Central memory CD8-positive, alpha-beta T cell (primary cell): ENCODE measurements around the gene HACD3.
"Not testable (repeated sequence)": the region's sequence is repeated elsewhere in the genome, so short reads cannot be mapped to it uniquely, and the experiment has no call there.

Experiments
- ATAC-seq: fragments of 150-1000 bp; cut with Tn5 transposase; replicated peaks from 2 replicates; pipeline ENCODE4 v1.10.0; 2022; ENCODE audit warnings: mild to moderate bottlenecking, moderate FRiP score, moderate number of reproducible peaks; ENCODE audit not compliant: poor library complexity, severe bottlenecking; ENCODE audit errors: extremely low read depth
- DNase-seq, 2 donors: peaks; one replicate each; pipeline ENCODE4 v3.0.0; 2021; ENCODE audit warnings: low spot score in 2 of 2
- H3K27ac Mint-ChIP-seq: one replicate; pipeline ENCODE4 v1.8.0; 2022; ENCODE audit warnings: low read depth, mild to moderate bottlenecking, moderate library complexity, mixed read lengths
- H3K27me3 Mint-ChIP-seq: one replicate; pipeline ENCODE4 v1.8.0; 2022; ENCODE audit warnings: mixed read lengths
- H3K36me3 Mint-ChIP-seq: one replicate; pipeline ENCODE4 v1.8.0; 2022; ENCODE audit warnings: mild to moderate bottlenecking, moderate library complexity, mixed read lengths; ENCODE audit not compliant: insufficient read depth
- H3K4me1 Mint-ChIP-seq: one replicate; pipeline ENCODE4 v1.8.0; 2022; ENCODE audit warnings: mixed read lengths
- H3K4me3 Mint-ChIP-seq: one replicate; pipeline ENCODE4 v1.8.0; 2022; ENCODE audit warnings: mild to moderate bottlenecking, moderate library complexity, mixed read lengths
- H3K9me3 Mint-ChIP-seq: one replicate; pipeline ENCODE4 v1.8.0; 2022; ENCODE audit warnings: mixed read lengths

HACD3 gene

GRCh38 chr15:65612949-65613744, 82.9 kb downstream of the HACD3 start:
- DNase-seq, result no peak
- no peak for ATAC-seq
- Mint-ChIP-seq H3K4me3 (no peak overlapping the region), H3K27me3 (no peaks in the 10 kb centered on the region), H3K36me3 (peaks cover 10% of the 10 kb centered on the region), H3K9me3 (no peaks in the 10 kb centered on the region), H3K27ac (no peak overlapping the region), H3K4me1 (peaks cover 33% of the 10 kb centered on the region)

- not testable (repeated sequence) for ATAC-seq, H3K27ac Mint-ChIP-seq, DNase-seq, H3K9me3 Mint-ChIP-seq, H3K27me3 Mint-ChIP-seq, H3K4me3 Mint-ChIP-seq, H3K36me3 Mint-ChIP-seq
- H3K4me1 Mint-ChIP-seq, result peaks cover 21% of the 10 kb centered on the region
These were observed 85.6 kb downstream of the HACD3 start for GRCh38 chr15:65615887-65616286.

GRCh38 chr15:65618560-65619109, 88.4 kb downstream of the HACD3 start:
- Mint-ChIP-seq H3K27ac (no peak overlapping the region), H3K27me3 (no peaks in the 10 kb centered on the region), H3K4me1 (peaks cover 4% of the 10 kb centered on the region), H3K9me3 (no peaks in the 10 kb centered on the region), H3K36me3 (no peaks in the 10 kb centered on the region), H3K4me3 (no peak overlapping the region)
- ATAC-seq (no peak), DNase-seq (no peak)

GRCh38 chr15:65619626-65620290, 89.5 kb downstream of the HACD3 start:
- no peak for DNase-seq
- Mint-ChIP-seq H3K27ac (no peak overlapping the region), H3K4me1 (no peaks in the 10 kb centered on the region), H3K4me3 (no peak overlapping the region), H3K9me3 (no peaks in the 10 kb centered on the region), H3K27me3 (no peaks in the 10 kb centered on the region), H3K36me3 (no peaks in the 10 kb centered on the region)
- ATAC-seq, result no peak

DNA sequence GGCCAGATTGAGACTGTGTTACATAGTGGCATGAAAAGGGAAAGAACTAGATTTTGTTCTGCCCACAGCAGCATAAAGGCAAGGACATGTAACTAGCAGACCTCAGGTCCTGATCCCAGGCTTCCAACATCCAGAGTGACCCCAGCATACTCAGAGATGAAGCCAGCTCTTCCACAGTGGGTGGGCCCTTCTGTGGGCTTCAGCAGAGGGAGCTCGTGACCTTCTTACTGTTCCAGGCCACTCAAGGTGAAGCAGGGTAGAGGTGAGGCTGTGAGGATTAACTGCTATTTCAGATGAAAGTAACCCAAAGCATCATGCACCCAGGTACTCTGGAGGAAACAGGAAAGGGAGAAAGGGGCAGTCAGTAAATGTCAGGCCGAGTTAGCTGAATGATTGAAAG, 90.6 kb downstream of the HACD3 start:
- Mint-ChIP-seq H3K36me3 (no peaks in the 10 kb centered on the region), H3K27ac (no peak overlapping the region), H3K4me1 (no peaks in the 10 kb centered on the region), H3K4me3 (no peak overlapping the region), H3K9me3 (no peaks in the 10 kb centered on the region), H3K27me3 (no peaks in the 10 kb centered on the region)
- DNase-seq, result no peak
- no peak for ATAC-seq

- peak within 1 kb of the TSS; percentile 47 for H3K27ac Mint-ChIP-seq
- ATAC-seq (no peak), DNase-seq (no peak)
- H3K4me3 Mint-ChIP-seq, result no peak within 1 kb of the TSS
- no peaks in the 10 kb centered on the region for H3K27me3 Mint-ChIP-seq
- no peaks in the 10 kb centered on the region for H3K36me3 Mint-ChIP-seq
- H3K9me3 Mint-ChIP-seq, result no peaks in the 10 kb centered on the region
- no peaks in the 10 kb centered on the region for H3K4me1 Mint-ChIP-seq
These were observed 91.4 kb downstream of the HACD3 start, which contains the start of gene SLC24A1 for GRCh38 chr15:65621638-65622037. Gene SLC24A1 (plus strand): TSS chr15:65621938. CDS start chr15:65624081, 2,143 bp downstream.

GRCh38 chr15:65623103-65623502, 92.8 kb downstream of the HACD3 start:
- ATAC-seq (no peak), DNase-seq (no peak)
- no peaks in the 10 kb centered on the region for H3K36me3 Mint-ChIP-seq
- no peaks in the 10 kb centered on the region for H3K27me3 Mint-ChIP-seq
- no peak overlapping the region for H3K4me3 Mint-ChIP-seq
- no peaks in the 10 kb centered on the region for H3K9me3 Mint-ChIP-seq
- H3K27ac Mint-ChIP-seq, result no peak overlapping the region
- H3K4me1 Mint-ChIP-seq, result no peaks in the 10 kb centered on the region

DNA sequence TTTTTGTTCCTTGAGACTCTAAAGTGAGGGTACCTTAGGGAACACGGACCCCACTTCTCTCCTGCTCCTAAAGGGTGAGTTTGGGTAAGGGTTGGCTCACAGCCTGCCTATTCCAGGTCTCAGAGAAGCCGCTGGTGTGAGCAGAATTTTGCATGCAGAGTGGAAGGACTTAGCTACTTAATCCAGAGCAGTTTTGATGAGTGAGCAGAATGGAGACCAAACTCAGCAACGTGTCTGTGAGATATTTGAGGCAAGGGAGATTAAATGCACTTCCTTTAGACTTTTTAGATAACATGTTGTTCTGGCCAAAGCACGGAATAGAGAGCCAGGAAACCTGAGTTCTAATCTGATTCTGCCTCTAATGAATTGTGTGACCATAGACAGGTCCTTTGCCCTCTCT, 96.6 kb downstream of the HACD3 start:
- DNase-seq, result no peak
- no peaks in the 10 kb centered on the region for H3K27me3 Mint-ChIP-seq
- H3K36me3 Mint-ChIP-seq, result peaks cover 1% of the 10 kb centered on the region
- peaks cover 14% of the 10 kb centered on the region for H3K4me1 Mint-ChIP-seq
- no peak overlapping the region for H3K4me3 Mint-ChIP-seq
- H3K9me3 Mint-ChIP-seq, result no peaks in the 10 kb centered on the region
- no peak overlapping the region for H3K27ac Mint-ChIP-seq
- no peak for ATAC-seq
